Suppressor macrophage treated with lipopolysaccharide for 1 hour (primary cell): ENCODE data around the gene SOX1.

Experiments used
- DNase-seq, 3 donors: peaks; one replicate each; pipeline ENCODE4 v3.0.0-alpha.2; 2020 to 2022

SOX1 gene

DNA sequence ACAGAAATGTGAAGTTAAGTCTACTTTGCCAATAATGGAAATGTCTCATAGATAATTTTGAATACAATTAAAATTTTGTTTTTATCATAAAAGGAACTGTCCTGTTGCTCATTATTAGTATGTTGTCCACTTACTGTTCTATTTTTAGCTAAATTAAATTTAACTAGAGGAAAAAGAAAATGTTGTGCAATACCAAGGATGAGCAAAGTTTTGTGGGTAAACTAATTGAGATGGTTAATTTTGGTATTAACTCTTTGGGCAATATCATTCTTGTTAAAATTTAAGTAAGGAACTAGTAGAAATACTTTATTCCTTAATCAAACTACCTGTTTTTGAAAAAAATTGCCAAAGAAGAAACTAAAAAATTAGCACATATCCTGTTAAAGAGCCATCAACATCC lies 43.5 kb downstream of the SOX1 start:
- no peak for DNase-seq

DNA sequence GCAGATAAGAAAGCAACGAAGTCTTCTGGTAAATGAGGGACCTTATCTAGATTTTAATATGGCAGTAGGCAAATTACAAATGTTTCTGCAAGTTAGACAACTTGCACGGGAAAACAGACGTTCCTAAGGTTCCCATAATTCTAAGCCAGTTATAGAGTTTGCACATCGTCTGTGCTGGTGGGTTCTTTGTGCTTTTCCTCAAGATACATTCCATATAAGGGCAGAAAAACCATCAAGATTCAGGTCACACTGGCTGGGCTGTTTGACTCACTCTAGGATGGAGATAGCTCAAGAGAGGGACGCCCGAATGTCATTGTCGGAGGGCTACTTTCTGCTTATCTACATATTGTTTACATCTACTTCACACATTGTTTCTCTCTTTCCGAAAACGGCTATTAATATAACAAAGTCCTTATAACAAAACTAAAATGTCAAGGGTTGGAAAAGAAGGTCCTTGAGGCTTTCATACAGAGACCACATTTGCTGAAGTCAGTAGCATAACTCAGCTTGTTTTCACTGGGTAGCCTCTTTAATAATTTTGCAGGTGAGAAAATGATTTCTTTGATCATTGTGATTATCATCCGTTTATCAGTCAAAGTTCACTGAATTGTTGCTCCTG lies 44.4 kb downstream of the SOX1 start:
- DNase-seq, result no peak

- DNase-seq, result no peak
Observed at GRCh38 chr13:112112534-112113276, 45.8 kb downstream of the SOX1 start.

- no peak for DNase-seq
Observed at GRCh38 chr13:112113348-112113747, 46.4 kb downstream of the SOX1 start.

- DNase-seq, result no peak
Observed at GRCh38 chr13:112113851-112114250, 46.9 kb downstream of the SOX1 start.

- DNase-seq, result no peak
Observed at GRCh38 chr13:112114391-112114790, 47.4 kb downstream of the SOX1 start.

DNA sequence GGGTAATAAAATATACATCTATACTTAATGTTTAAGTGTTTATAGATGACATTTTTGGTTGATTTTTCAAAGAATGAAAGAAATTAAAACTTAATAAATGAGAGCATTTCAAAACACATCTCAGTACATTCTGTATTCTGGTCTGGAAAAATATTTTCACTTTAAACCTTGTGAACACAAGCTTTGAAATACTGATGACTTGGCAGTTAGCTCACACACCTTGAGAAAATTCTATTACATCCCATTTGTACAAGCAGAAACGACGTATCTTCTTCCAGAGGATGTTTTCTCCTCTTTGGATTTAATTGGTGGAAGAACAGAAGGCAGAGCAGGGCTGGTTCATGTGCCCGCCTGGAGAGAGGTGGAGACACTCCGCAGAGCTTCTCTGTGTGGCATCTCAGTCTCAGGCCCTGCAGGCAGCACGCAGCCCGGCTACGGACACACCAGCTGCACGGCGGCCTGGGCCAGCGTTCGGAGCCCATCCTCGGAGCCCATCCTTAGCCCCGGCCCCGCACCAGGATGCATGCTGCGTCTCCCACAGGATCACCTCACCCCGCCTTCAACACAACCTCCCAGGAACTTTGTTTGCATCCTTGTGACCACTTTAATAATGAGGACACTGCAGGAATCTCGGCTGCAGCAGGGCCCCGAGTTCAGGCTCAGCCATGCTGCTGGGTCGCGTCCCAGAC lies 48.6 kb downstream of the SOX1 start:
- DNase-seq, result no peak

DNA sequence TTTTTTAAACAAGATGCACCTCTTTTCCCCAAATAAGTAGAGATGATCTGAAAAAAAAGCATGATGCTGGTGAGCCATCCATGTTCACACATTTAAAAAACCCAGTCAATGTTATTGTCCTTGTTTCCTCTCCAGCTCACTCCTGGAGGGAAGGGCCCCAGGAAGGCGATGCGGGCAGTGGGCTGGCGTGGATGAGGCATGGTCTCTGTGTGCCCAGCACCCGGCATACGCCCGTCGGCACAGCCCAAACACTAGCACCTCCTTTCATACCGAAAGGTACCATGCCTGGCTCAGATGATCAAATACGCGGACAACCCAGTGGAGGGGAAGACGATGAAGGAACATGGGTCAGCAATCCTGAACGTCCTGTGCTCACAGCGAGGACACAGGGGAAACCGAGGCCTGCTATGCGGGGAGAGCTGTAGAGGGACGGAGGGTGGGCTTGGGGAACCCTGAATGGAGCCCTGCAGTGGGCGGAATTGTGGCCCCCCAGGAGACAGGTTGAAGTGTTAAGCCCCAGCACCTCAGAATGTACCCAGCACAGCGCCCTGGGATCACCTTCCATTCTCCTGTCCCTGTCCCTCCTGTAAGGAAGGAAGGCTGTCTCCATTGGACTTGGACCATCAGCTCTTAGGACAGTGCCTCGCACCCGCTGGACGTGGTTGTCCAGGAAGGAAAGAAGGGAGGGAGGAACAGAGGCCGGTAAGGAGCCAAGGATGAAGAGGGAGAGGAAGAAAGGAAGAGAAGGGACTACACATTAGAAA lies 49.4 kb downstream of the SOX1 start:
- DNase-seq, result no peak

GRCh38 chr13:112117258-112117954 lies 50.5 kb downstream of the SOX1 start:
- DNase-seq, result no peak

- no peak for DNase-seq
Observed at GRCh38 chr13:112117955-112118302, 51.0 kb downstream of the SOX1 start.

- no peak for DNase-seq
Observed at GRCh38 chr13:112118451-112119064, 51.6 kb downstream of the SOX1 start.

- DNase-seq, result no peak
Observed at GRCh38 chr13:112119192-112120030, 52.5 kb downstream of the SOX1 start.

DNA sequence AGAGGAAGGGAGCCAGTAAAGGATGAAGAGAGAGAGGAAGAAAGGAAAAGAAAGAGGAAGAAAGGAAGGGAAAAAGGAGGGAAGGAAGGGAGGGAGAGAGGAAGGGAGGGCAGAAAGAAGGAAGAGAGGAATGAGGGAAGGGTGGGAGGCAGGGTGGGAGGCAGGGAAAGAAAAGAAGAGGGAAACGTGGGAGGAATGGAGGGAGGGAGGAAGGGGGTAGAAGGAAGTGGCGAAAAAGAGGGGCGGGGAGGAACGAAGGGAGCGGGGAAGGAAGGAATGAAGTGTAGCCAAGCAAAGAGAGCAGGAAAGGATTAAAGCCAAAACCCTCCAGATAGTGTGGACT lies 53.1 kb downstream of the SOX1 start:
- DNase-seq, result no peak
